Uterus (tissue), 2 donors: ENCODE data around the gene CXXC5.

Experiments used
- POLR2A ChIP-seq, 2 donors: fragments of 450-650 bp; IDR thresholded peaks; one replicate each; pipeline ENCODE4 v1.6.1; 2016; ENCODE audit warnings: antibody characterized with exemption in 2 of 2, mild to moderate bottlenecking in 1 of 2, moderate library complexity in 1 of 2
- TF ChIP-seq, protein P1 (sequence below), 4 experiments: fragments of 200-600 bp in 2 of 4; fragments of 450-650 bp in 2 of 4; sonication (generic) in 2 of 4; IDR thresholded peaks; one replicate each; pipeline ENCODE4 v1.5.1; 2016 to 2019; ENCODE audit warnings: antibody characterized with exemption in 4 of 4, mild to moderate bottlenecking in 2 of 4, moderate library complexity in 1 of 4

DNA sequence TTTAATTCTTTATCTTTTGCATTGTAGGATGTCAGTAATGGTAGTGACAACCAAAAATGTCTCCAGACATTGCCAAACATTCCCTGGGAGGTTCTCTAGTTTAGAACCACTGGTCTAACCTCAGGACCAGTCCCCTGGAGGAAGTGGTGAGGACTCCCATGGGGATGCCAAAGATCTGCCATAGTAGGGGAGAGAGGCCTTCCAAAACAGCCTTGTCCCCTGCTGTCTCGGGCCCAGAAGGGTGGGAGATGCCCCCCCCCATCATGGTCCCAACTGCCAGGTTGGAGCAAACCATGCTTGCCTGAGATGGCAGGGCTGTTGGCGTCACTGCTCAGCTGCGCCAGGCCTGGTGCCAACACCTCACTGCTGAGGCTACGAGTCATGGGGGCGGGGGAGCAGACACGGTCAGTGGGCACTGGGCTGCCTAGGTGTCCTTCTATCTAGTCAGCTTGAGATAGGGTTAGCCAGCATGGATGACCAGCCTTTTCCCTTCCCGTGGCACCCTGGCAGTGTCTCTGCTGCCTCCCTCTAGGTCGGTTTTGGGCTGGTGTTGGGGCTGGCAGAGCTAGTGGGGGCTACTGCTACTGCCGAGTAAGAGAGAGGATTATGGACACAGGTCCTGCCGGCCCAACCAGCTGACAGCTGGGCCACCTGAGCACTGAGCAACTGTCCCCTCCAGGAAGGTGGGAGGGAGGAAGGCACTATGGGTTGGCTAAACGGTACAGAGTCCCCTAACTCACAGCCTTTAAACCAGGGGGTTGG is 8.3 kb upstream of the CXXC5 start:
- no peak for TF ChIP-seq POLR2A (IDR thresholded peaks at IDR 0.05)
- TF ChIP-seq, protein P1, sequence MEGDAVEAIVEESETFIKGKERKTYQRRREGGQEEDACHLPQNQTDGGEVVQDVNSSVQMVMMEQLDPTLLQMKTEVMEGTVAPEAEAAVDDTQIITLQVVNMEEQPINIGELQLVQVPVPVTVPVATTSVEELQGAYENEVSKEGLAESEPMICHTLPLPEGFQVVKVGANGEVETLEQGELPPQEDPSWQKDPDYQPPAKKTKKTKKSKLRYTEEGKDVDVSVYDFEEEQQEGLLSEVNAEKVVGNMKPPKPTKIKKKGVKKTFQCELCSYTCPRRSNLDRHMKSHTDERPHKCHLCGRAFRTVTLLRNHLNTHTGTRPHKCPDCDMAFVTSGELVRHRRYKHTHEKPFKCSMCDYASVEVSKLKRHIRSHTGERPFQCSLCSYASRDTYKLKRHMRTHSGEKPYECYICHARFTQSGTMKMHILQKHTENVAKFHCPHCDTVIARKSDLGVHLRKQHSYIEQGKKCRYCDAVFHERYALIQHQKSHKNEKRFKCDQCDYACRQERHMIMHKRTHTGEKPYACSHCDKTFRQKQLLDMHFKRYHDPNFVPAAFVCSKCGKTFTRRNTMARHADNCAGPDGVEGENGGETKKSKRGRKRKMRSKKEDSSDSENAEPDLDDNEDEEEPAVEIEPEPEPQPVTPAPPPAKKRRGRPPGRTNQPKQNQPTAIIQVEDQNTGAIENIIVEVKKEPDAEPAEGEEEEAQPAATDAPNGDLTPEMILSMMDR (IDR thresholded peaks at IDR 0.05) = no peak
